PFSK-1 (cell line): ENCODE data around the gene CDC42BPG.

ENCODE experiments used
- FOXP2 ChIP-seq: optimal IDR thresholded peaks from 2 replicates; pipeline ENCODE3; 2011; ENCODE audit warnings: borderline replicate concordance, control low read depth, inconsistent platforms; ENCODE audit not compliant: insufficient read depth; ENCODE audit errors: extremely low read length, extremely low read depth
- POLR2AphosphoS5 ChIP-seq: IDR thresholded peaks from 2 replicates; pipeline ENCODE4 v1.6.1; 2012; ENCODE audit warnings: low read depth, mild to moderate bottlenecking, control low read depth, low read length, moderate library complexity
- REST ChIP-seq, 2 experiments: IDR thresholded peaks; 2 replicates each; pipeline versions ENCODE4 v1.6.1 to v1.8.0; 2011 to 2012; ENCODE audit warnings: low read depth in 2 of 2, low read length in 2 of 2, control low read depth in 1 of 2, inconsistent platforms in 1 of 2, mild to moderate bottlenecking in 1 of 2, moderate library complexity in 1 of 2; ENCODE audit not compliant: insufficient read depth in 1 of 2
- SIN3A ChIP-seq: IDR thresholded peaks from 2 replicates; pipeline ENCODE4 v1.6.1; 2012; ENCODE audit warnings: mild to moderate bottlenecking, low read length, moderate library complexity, borderline replicate concordance; ENCODE audit not compliant: insufficient read depth
- TAF1 ChIP-seq: IDR thresholded peaks from 2 replicates; pipeline ENCODE4 v1.6.1; 2012; ENCODE audit warnings: low read length, control low read depth, borderline replicate concordance; ENCODE audit not compliant: insufficient read depth

CDC42BPG gene

GRCh38 chr11:64849598-64850356 lies 5.3 kb upstream of the CDC42BPG start:
- TF ChIP-seq POLR2AphosphoS5, result no peak
- TF ChIP-seq SIN3A, result no peak
- no peak for TF ChIP-seq REST (IDR thresholded peaks at IDR 0.05; ENCODE audit: insufficient read depth in 1 of 2, low read depth in 2 of 2, low read length in 2 of 2)
- no peak for TF ChIP-seq FOXP2
- TF ChIP-seq TAF1, result no peak

- TF ChIP-seq FOXP2, result no peak
- TF ChIP-seq POLR2AphosphoS5, result no peak
- TF ChIP-seq SIN3A, result no peak
- TF ChIP-seq TAF1, result no peak
- no peak for TF ChIP-seq REST (IDR thresholded peaks at IDR 0.05; ENCODE audit: insufficient read depth in 1 of 2, low read depth in 2 of 2, low read length in 2 of 2)
Measured at GRCh38 chr11:64848826-64849597, 4.6 kb upstream of the CDC42BPG start.

GRCh38 chr11:64848214-64848825 lies 3.9 kb upstream of the CDC42BPG start:
- TF ChIP-seq TAF1 (no peak), POLR2AphosphoS5 (no peak), REST (IDR thresholded peaks at IDR 0.05; ENCODE audit: insufficient read depth in 1 of 2, low read depth in 2 of 2, low read length in 2 of 2) (no peak), SIN3A (no peak), FOXP2 (no peak)

GRCh38 chr11:64846998-64847666 lies 2.7 kb upstream of the CDC42BPG start:
- TF ChIP-seq FOXP2 (peak; percentile 19), SIN3A (no peak)

GRCh38 chr11:64845129-64845775 lies 799 bp upstream of the CDC42BPG start:
- no peak for TF ChIP-seq TAF1
